WERI-Rb-1 (cell line): ENCODE data around the gene LHX2.

Experiments used
- DNase-seq: peaks from one replicate; pipeline ENCODE4 v3.0.0-alpha.2; 2020
- H3K27ac ChIP-seq: fragments of 250-450 bp; sonication (Bioruptor Pico); 2 replicates; pipeline ENCODE4 v1.5.1; 2020; ENCODE audit warnings: mild to moderate bottlenecking, moderate library complexity
- H3K27me3 ChIP-seq: fragments of 250-450 bp; sonication (Bioruptor Pico); 2 replicates; pipeline ENCODE4 v1.5.1; 2021; ENCODE audit warnings: mild to moderate bottlenecking, low read depth, moderate library complexity; ENCODE audit not compliant: insufficient read depth, severe bottlenecking
- H3K36me3 ChIP-seq: fragments of 250-450 bp; sonication (Bioruptor Pico); 2 replicates; pipeline ENCODE4 v1.5.1; 2020; ENCODE audit warnings: mild to moderate bottlenecking, moderate library complexity
- H3K4me3 ChIP-seq: 2 replicates; pipeline ENCODE4 v1.5.1; 2011; ENCODE audit warnings: low read depth, mild to moderate bottlenecking, control low read depth, low read length
- H3K9me3 ChIP-seq: fragments of 250-450 bp; sonication (Bioruptor Pico); 2 replicates; pipeline ENCODE4 v1.5.1; 2021; ENCODE audit warnings: mild to moderate bottlenecking, moderate library complexity; ENCODE audit not compliant: severe bottlenecking
- CTCF ChIP-seq: IDR thresholded peaks from 2 replicates; pipeline ENCODE4 v1.5.1; 2011; ENCODE audit warnings: low read depth, mild to moderate bottlenecking, control low read depth, inconsistent platforms, low read length

The LHX2 gene

GRCh38 chr9:124033348-124033747 is 21.8 kb downstream of the LHX2 start:
- H3K9me3 ChIP-seq: no peaks in the 10 kb centered on the region
- no peaks in the 10 kb centered on the region for H3K27me3 ChIP-seq
- no peak for TF ChIP-seq CTCF
- H3K36me3 ChIP-seq: no peaks in the 10 kb centered on the region
- no peak overlapping the region for H3K27ac ChIP-seq
- H3K4me3 ChIP-seq: no peak overlapping the region
- no peak for DNase-seq

GRCh38 chr9:124033967-124034366 is 22.4 kb downstream of the LHX2 start:
- H3K27me3 ChIP-seq: no peaks in the 10 kb centered on the region
- no peak overlapping the region for H3K27ac ChIP-seq
- H3K4me3 ChIP-seq: no peak overlapping the region
- H3K9me3 ChIP-seq: no peaks in the 10 kb centered on the region
- H3K36me3 ChIP-seq: no peaks in the 10 kb centered on the region
- no peak for TF ChIP-seq CTCF
- DNase-seq: no peak

- DNase-seq: no peak
- Histone ChIP-seq H3K36me3 (no peaks in the 10 kb centered on the region), H3K4me3 (no peak overlapping the region), H3K27ac (no peak overlapping the region), H3K27me3 (no peaks in the 10 kb centered on the region), H3K9me3 (no peaks in the 10 kb centered on the region)
- TF ChIP-seq CTCF: no peak
These were observed 23.6 kb downstream of the LHX2 start for GRCh38 chr9:124035001-124035650.

GRCh38 chr9:124036578-124036977 is 25.0 kb downstream of the LHX2 start:
- no peak for TF ChIP-seq CTCF
- Histone ChIP-seq H3K4me3 (no peak overlapping the region), H3K36me3 (no peaks in the 10 kb centered on the region), H3K27ac (no peak overlapping the region), H3K9me3 (no peaks in the 10 kb centered on the region), H3K27me3 (no peaks in the 10 kb centered on the region)
- no peak for DNase-seq

- DNase-seq: no peak
- Histone ChIP-seq H3K27ac (no peak overlapping the region), H3K4me3 (no peak overlapping the region), H3K27me3 (no peaks in the 10 kb centered on the region), H3K9me3 (no peaks in the 10 kb centered on the region), H3K36me3 (no peaks in the 10 kb centered on the region)
- TF ChIP-seq CTCF: peak; percentile 40; the same call in 1 of the 2 replicates
These were observed 26.2 kb downstream of the LHX2 start for GRCh38 chr9:124037790-124038189.

GRCh38 chr9:124038239-124038638 is 26.7 kb downstream of the LHX2 start:
- no peak for DNase-seq
- H3K27ac ChIP-seq: no peak overlapping the region
- H3K9me3 ChIP-seq: no peaks in the 10 kb centered on the region
- H3K27me3 ChIP-seq: no peaks in the 10 kb centered on the region
- H3K36me3 ChIP-seq: no peaks in the 10 kb centered on the region
- H3K4me3 ChIP-seq: no peak overlapping the region
- TF ChIP-seq CTCF: no peak
